ENCODE results near the gene BAAT. TPM values are rescaled to one million over a fixed set of nuclear protein-coding genes. Genes with fewer than 3 reads are reported as not detected.

Gene BAAT
- total RNA-seq, 1 experiment from 2014 or later = 0.17 TPM

DNA sequence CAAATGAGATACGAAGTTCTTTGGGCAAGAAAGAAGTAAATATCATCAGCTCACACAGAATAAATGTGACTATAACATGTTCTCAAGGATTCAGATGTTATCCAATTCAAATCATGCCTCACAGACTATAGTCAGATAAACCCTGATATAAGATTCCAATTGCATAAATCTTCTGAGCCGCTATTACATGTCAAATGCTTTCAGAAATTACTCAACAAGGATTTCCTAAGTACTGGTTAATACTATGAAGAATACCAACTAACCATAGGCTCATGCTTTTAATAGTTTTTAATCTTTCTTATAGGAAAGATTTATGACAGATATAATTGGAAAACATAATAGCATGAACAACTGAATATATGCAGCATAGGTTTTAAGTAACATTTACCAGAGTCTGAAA is 73.6 kb downstream of the BAAT start (continued):
- TF ChIP-seq USF1 (CRISPR knock-in tag; IDR thresholded peaks at IDR 0.05) (no peak), TEAD4 (CRISPR knock-in tag; IDR thresholded peaks at IDR 0.05) (no peak), HMGA2 (CRISPR knock-in tag; IDR thresholded peaks at IDR 0.05) (no peak), ZNF219 (CRISPR knock-in tag; IDR thresholded peaks at IDR 0.05; ENCODE audit: borderline replicate concordance) (no peak), ZBTB21 (CRISPR knock-in tag; IDR thresholded peaks at IDR 0.05; ENCODE audit: borderline replicate concordance) (no peak), SOX15 (CRISPR knock-in tag; IDR thresholded peaks at IDR 0.05) (no peak), PRDM15 (CRISPR knock-in tag; IDR thresholded peaks at IDR 0.05) (no peak)
- TF ChIP-seq, protein P1, sequence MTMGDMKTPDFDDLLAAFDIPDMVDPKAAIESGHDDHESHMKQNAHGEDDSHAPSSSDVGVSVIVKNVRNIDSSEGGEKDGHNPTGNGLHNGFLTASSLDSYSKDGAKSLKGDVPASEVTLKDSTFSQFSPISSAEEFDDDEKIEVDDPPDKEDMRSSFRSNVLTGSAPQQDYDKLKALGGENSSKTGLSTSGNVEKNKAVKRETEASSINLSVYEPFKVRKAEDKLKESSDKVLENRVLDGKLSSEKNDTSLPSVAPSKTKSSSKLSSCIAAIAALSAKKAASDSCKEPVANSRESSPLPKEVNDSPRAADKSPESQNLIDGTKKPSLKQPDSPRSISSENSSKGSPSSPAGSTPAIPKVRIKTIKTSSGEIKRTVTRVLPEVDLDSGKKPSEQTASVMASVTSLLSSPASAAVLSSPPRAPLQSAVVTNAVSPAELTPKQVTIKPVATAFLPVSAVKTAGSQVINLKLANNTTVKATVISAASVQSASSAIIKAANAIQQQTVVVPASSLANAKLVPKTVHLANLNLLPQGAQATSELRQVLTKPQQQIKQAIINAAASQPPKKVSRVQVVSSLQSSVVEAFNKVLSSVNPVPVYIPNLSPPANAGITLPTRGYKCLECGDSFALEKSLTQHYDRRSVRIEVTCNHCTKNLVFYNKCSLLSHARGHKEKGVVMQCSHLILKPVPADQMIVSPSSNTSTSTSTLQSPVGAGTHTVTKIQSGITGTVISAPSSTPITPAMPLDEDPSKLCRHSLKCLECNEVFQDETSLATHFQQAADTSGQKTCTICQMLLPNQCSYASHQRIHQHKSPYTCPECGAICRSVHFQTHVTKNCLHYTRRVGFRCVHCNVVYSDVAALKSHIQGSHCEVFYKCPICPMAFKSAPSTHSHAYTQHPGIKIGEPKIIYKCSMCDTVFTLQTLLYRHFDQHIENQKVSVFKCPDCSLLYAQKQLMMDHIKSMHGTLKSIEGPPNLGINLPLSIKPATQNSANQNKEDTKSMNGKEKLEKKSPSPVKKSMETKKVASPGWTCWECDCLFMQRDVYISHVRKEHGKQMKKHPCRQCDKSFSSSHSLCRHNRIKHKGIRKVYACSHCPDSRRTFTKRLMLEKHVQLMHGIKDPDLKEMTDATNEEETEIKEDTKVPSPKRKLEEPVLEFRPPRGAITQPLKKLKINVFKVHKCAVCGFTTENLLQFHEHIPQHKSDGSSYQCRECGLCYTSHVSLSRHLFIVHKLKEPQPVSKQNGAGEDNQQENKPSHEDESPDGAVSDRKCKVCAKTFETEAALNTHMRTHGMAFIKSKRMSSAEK (CRISPR knock-in tag; IDR thresholded peaks at IDR 0.05; ENCODE audit: borderline replicate concordance) = no peak

Other genes starting within 250 kb of the BAAT start
- 16.6 to 19.6 TPM (median 17.0 TPM) in 3 replicates for gene MRPL50, start 13.6 kb upstream of the BAAT start, total RNA-seq (2021)
- gene ZNF189, start 13.8 kb upstream of the BAAT start, total RNA-seq (2021) = 10.1 to 10.4 TPM (median 10.3 TPM) in 3 replicates
- 0.85 to 1.5 TPM (median 0.94 TPM) in 3 replicates for gene ALDOB, start 50.8 kb upstream of the BAAT start, total RNA-seq (2021)
- 46.5 to 52.6 TPM (median 51.8 TPM) in 3 replicates for gene RNF20, start 148.8 kb upstream of the BAAT start, total RNA-seq (2021)
- gene PPP3R2, start 210.0 kb upstream of the BAAT start, total RNA-seq (2021) = not detected in 3 replicates

Data from WTC11 (cell line).